Ascending aorta (tissue), 2 donors: Measurements from ENCODE around the gene BTN2A1. TPM values are rescaled to one million over a fixed set of nuclear protein-coding genes. Genes with fewer than 3 reads are reported as not detected.

Experiments used
- DNase-seq, 2 donors: peaks; one replicate each; pipeline ENCODE4 v3.0.0-alpha.2; 2019; ENCODE audit warnings: low spot score in 2 of 2
- H3K27ac ChIP-seq, 2 donors: fragments of 200-600 bp; sonication (generic); one replicate each; pipeline ENCODE4 v1.5.1; 2016 to 2017; ENCODE audit warnings: mild to moderate bottlenecking in 1 of 2
- H3K27me3 ChIP-seq: fragments of 200-600 bp; sonication (generic); one replicate; pipeline ENCODE4 v1.5.1; 2017
- H3K36me3 ChIP-seq, 2 donors: fragments of 200-600 bp; sonication (generic); one replicate each; pipeline ENCODE4 v1.5.1; 2016
- H3K4me1 ChIP-seq, 2 donors: fragments of 200-600 bp; sonication (generic); one replicate each; pipeline ENCODE4 v1.5.1; 2016 to 2017; ENCODE audit warnings: mild to moderate bottlenecking in 1 of 2
- H3K4me3 ChIP-seq, 2 donors: fragments of 200-600 bp; sonication (generic); one replicate each; pipeline ENCODE4 v1.5.1; 2016 to 2017; ENCODE audit warnings: mild to moderate bottlenecking in 1 of 2
- H3K9me3 ChIP-seq, 2 donors: fragments of 200-600 bp; sonication (generic); one replicate each; pipeline ENCODE4 v1.5.1; 2016
- CTCF ChIP-seq, 3 experiments: fragments of 200-600 bp in 2 of 3; fragments of 450-650 bp in 1 of 3; sonication (generic) in 2 of 3; IDR thresholded peaks; one replicate each; pipeline ENCODE4 v1.5.1; 2016 to 2019; ENCODE audit warnings: antibody characterized with exemption in 3 of 3, mild to moderate bottlenecking in 1 of 3, moderate library complexity in 1 of 3
- intact Hi-C: fragments of 100-400 bp; cut with DNase I; formaldehyde crosslinking; loops from one replicate; pipeline ENCODE4 v1.15.1; 2023
- total RNA-seq: library from RNA; depleted of rRNA; stranded (reverse); fragments of >200 nt; gene quantifications from one replicate; pipeline ENCODE4 v1.1.0, GENCODE V29; 2016

BTN2A1 gene
- total RNA-seq, 1 donor from 2014 or later, result 8.3 TPM

GRCh38 chr6:26514984-26515383, 57.2 kb downstream of the BTN2A1 start:
- intact Hi-C loops, result no loop called here
- Histone ChIP-seq H3K36me3 (no peaks in the 10 kb centered on the region), H3K27ac (no peak overlapping the region), H3K9me3 (no peaks in the 10 kb centered on the region), H3K27me3 (no peaks in the 10 kb centered on the region), H3K4me3 (no peak overlapping the region), H3K4me1 (no peaks in the 10 kb centered on the region)
- DNase-seq, result no peak
- TF ChIP-seq CTCF (IDR thresholded peaks at IDR 0.05), result no peak

GRCh38 chr6:26516481-26517427, 59.0 kb downstream of the BTN2A1 start:
- no peak for DNase-seq
- no peak for TF ChIP-seq CTCF (IDR thresholded peaks at IDR 0.05)
- no peaks in the 10 kb centered on the region for H3K9me3 ChIP-seq
- no peaks in the 10 kb centered on the region for H3K36me3 ChIP-seq
- intact Hi-C loops, result no loop called here
- no peak overlapping the region for H3K27ac ChIP-seq
- peaks cover under 1 to 3% of the 10 kb centered on the region in 2 donors for H3K4me1 ChIP-seq
- H3K4me3 ChIP-seq, result no peak overlapping the region
- no peaks in the 10 kb centered on the region for H3K27me3 ChIP-seq

Other genes with a start within 250 kb of the BTN2A1 start
- gene BTN3A2, start 92.8 kb upstream of the BTN2A1 start, total RNA-seq, result 17.2 TPM
- 22.5 TPM for gene BTN2A2, start 74.8 kb upstream of the BTN2A1 start, total RNA-seq
- gene BTN3A1, start 55.7 kb upstream of the BTN2A1 start, total RNA-seq, result 7.7 TPM
- gene BTN3A3, start 17.5 kb upstream of the BTN2A1 start, total RNA-seq, result 16.9 TPM
- gene BTN1A1, start 42.3 kb downstream of the BTN2A1 start, total RNA-seq, result not detected
- 20.6 TPM for gene HMGN4, start 80.4 kb downstream of the BTN2A1 start, total RNA-seq
- gene ABT1, start 139.0 kb downstream of the BTN2A1 start, total RNA-seq, result 20.1 TPM
- gene ZNF322, start 201.8 kb downstream of the BTN2A1 start, total RNA-seq, result 12.3 TPM